MM.1S (cell line): ENCODE results near the gene NDFIP2.

Experiments used
- DNase-seq: peaks from one replicate; pipeline ENCODE4 v3.0.0-alpha.2; 2015
- H2AFZ ChIP-seq: fragments of 300-600 bp; sonication (generic); 2 replicates; pipeline ENCODE4 v1.6.0; 2016; ENCODE audit warnings: antibody characterized with exemption, low read length
- H3F3A ChIP-seq: fragments of 300-600 bp; sonication (generic); 2 replicates; pipeline ENCODE4 v1.6.1; 2016; ENCODE audit warnings: mild to moderate bottlenecking, antibody characterized with exemption, low read length, moderate library complexity, mixed read lengths; ENCODE audit not compliant: insufficient read depth
- H3K27ac ChIP-seq: fragments of 300-600 bp; sonication (generic); 2 replicates; pipeline ENCODE4 v1.5.1; 2016; ENCODE audit warnings: mild to moderate bottlenecking, low read length
- H3K27me3 ChIP-seq: fragments of 300-600 bp; sonication (generic); replicated peaks from 2 replicates; pipeline ENCODE4 v1.6.0; 2016; ENCODE audit warnings: low read length; ENCODE audit not compliant: insufficient read depth
- H3K36me3 ChIP-seq: fragments of 300-600 bp; sonication (generic); replicated peaks from 2 replicates; pipeline ENCODE4 v1.6.1; 2016; ENCODE audit warnings: mild to moderate bottlenecking, low read length, mixed read lengths; ENCODE audit not compliant: insufficient read depth
- H3K4me1 ChIP-seq: fragments of 300-600 bp; sonication (generic); 2 replicates; pipeline ENCODE4 v1.6.1; 2016; ENCODE audit warnings: low read length, mixed read lengths
- H3K4me2 ChIP-seq: fragments of 300-600 bp; sonication (generic); 2 replicates; pipeline ENCODE4 v1.6.0; 2016; ENCODE audit warnings: low read depth, low read length
- H3K4me3 ChIP-seq: fragments of 300-600 bp; sonication (generic); 2 replicates; pipeline ENCODE4 v1.5.1; 2016; ENCODE audit warnings: low read length, mixed read lengths
- H3K79me2 ChIP-seq: fragments of 300-600 bp; sonication (generic); 2 replicates; pipeline ENCODE4 v1.6.1; 2016; ENCODE audit warnings: mixed run types, low read length, mixed read lengths
- H3K9ac ChIP-seq: fragments of 300-600 bp; sonication (generic); 2 replicates; pipeline ENCODE4 v1.6.1; 2016; ENCODE audit warnings: low read length, mixed read lengths
- H3K9me2 ChIP-seq: fragments of 300-600 bp; sonication (generic); replicated peaks from 2 replicates; pipeline ENCODE4 v1.6.1; 2016; ENCODE audit warnings: mild to moderate bottlenecking, low read length, mixed read lengths; ENCODE audit not compliant: insufficient read depth
- H3K9me3 ChIP-seq: fragments of 300-600 bp; sonication (generic); replicated peaks from 2 replicates; pipeline ENCODE4 v1.6.1; 2016; ENCODE audit warnings: mild to moderate bottlenecking, low read length, mixed read lengths; ENCODE audit not compliant: insufficient read depth
- H4K20me1 ChIP-seq: fragments of 300-600 bp; sonication (generic); 2 replicates; pipeline ENCODE4 v1.6.1; 2016; ENCODE audit warnings: mild to moderate bottlenecking, low read length, moderate library complexity, mixed read lengths; ENCODE audit not compliant: insufficient read depth
- EZH2 ChIP-seq: fragments of 300-600 bp; sonication (generic); optimal IDR thresholded peaks from 2 replicates; pipeline ENCODE3; 2017; ENCODE audit warnings: low read depth, mild to moderate bottlenecking, antibody characterized with exemption, low read length, mixed read lengths
- EZH2phosphoT487 ChIP-seq: fragments of 300-600 bp; sonication (generic); IDR thresholded peaks from 2 replicates; pipeline ENCODE4 v1.6.1; 2018; ENCODE audit warnings: antibody characterized with exemption, low read length
- TF ChIP-seq, protein P1 (sequence below): fragments of 300-600 bp; sonication (generic); IDR thresholded peaks from 2 replicates; pipeline ENCODE4 v1.5.1; 2016; ENCODE audit warnings: antibody characterized with exemption, low read length, mixed read lengths

Gene NDFIP2

DNA sequence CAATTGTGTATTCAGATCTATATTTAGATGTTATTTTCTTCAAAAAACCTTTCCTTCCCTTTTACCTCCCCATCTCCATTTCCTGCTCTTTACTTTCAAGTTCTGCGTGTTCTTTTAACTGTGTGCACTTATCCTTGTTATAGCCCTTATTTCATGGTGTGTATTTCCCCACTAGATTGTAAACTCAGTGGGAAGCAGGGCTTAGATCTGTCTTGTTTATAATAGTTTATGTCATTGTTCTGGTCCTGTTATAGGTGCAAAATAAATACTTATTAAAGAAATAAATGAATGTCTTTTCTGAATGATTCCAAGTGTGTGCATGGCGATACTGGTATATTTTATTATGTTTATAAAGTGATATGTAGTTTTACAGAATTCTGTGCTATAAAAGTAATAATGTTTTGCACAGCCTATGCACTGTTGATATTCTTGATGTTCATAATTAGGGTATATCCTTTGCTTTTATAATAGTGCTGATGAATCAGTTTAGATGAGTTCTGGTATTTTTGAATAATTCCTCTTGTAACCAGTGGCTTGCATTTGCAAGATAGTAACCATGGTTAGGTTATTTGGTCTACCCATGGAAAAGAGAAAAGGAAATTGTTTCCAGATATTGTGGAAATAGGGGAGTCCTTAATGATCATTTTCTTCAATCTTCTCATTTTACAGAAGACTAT lies 12.1 kb downstream of the NDFIP2 start:
- Histone ChIP-seq H3K27ac (no peak overlapping the region), H3K4me2 (no peak overlapping the region), H3K9me2 (no peaks in the 10 kb centered on the region), H2AFZ (no peak overlapping the region), H3K27me3 (no peaks in the 10 kb centered on the region), H3K9me3 (no peaks in the 10 kb centered on the region), H3K79me2 (peaks cover 77% of the 10 kb centered on the region), H3K36me3 (no peaks in the 10 kb centered on the region), H3K9ac (no peak overlapping the region), H3F3A (no peaks in the 10 kb centered on the region), H3K4me3 (no peak overlapping the region), H4K20me1 (no peaks in the 10 kb centered on the region), H3K4me1 (peaks cover 4% of the 10 kb centered on the region; the same call in 1 of the 2 replicates)
- TF ChIP-seq EZH2phosphoT487, result no peak
- TF ChIP-seq, protein P1, sequence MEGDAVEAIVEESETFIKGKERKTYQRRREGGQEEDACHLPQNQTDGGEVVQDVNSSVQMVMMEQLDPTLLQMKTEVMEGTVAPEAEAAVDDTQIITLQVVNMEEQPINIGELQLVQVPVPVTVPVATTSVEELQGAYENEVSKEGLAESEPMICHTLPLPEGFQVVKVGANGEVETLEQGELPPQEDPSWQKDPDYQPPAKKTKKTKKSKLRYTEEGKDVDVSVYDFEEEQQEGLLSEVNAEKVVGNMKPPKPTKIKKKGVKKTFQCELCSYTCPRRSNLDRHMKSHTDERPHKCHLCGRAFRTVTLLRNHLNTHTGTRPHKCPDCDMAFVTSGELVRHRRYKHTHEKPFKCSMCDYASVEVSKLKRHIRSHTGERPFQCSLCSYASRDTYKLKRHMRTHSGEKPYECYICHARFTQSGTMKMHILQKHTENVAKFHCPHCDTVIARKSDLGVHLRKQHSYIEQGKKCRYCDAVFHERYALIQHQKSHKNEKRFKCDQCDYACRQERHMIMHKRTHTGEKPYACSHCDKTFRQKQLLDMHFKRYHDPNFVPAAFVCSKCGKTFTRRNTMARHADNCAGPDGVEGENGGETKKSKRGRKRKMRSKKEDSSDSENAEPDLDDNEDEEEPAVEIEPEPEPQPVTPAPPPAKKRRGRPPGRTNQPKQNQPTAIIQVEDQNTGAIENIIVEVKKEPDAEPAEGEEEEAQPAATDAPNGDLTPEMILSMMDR, result no peak
- no peak for TF ChIP-seq EZH2
- DNase-seq, result no peak

DNA sequence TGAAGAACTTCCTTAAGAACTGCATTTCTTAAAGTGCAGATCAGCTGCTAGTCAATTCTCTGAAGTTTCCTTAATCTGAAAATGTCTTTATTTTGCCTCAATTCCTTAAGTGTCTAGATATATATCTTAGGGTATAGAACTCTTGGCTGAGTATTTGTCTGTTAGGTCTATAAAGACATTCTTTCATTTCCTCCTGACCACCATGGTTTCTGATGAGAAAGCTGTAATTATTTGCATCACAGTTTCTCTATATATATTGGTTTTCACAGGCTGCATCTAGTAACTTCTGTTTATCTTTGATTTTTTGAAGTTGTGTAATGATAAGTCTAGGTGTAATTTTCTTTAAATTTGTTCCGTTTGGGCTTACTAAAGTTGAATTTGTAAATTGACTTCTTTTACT lies 15.2 kb downstream of the NDFIP2 start:
- Histone ChIP-seq H3K27ac (no peak overlapping the region), H3K36me3 (no peaks in the 10 kb centered on the region), H3K9me2 (0 out of 2 replicates have a peak, but pooled peaks cover 5% of the 10 kb centered on the region), H3K4me3 (no peak overlapping the region), H3K9ac (no peak overlapping the region), H2AFZ (no peak overlapping the region), H3K27me3 (no peaks in the 10 kb centered on the region), H3K79me2 (peaks cover 55% of the 10 kb centered on the region), H4K20me1 (no peaks in the 10 kb centered on the region), H3F3A (no peaks in the 10 kb centered on the region), H3K4me2 (no peak overlapping the region), H3K9me3 (no peaks in the 10 kb centered on the region), H3K4me1 (peaks cover 4% of the 10 kb centered on the region; the same call in 1 of the 2 replicates)
- no peak for TF ChIP-seq EZH2phosphoT487
- TF ChIP-seq EZH2, result no peak
- TF ChIP-seq, protein P1, result no peak
- no peak for DNase-seq

DNA sequence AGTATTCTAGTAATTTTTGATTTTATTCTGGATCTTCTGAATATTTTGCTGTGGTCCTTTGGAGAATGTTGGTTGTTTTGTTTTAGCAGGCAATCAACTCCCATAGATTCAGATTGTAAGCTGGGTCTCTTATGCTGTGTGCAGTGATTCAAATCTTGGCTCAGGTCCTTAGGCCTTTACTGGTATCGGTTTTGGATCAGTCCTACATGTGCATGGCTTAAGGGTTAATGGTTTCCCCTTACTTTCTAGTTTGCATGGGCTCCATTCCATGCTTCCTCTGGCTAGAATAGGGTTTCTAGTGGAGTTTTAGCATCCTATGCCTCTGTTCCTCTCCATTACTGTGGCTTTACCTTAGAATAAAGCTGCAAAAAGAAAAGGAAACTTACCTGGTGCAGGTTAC lies 16.1 kb downstream of the NDFIP2 start:
- H4K20me1 ChIP-seq, result no peaks in the 10 kb centered on the region
- H3K9ac ChIP-seq, result no peak overlapping the region
- no peaks in the 10 kb centered on the region for H3K27me3 ChIP-seq
- H3K4me2 ChIP-seq, result no peak overlapping the region
- H3K9me2 ChIP-seq, result 0 out of 2 replicates have a peak, but pooled peaks cover 5% of the 10 kb centered on the region
- H2AFZ ChIP-seq, result no peak overlapping the region
- peaks cover 4% of the 10 kb centered on the region; the same call in 1 of the 2 replicates for H3K4me1 ChIP-seq
- H3F3A ChIP-seq, result no peaks in the 10 kb centered on the region
- peaks cover 54% of the 10 kb centered on the region for H3K79me2 ChIP-seq
- no peaks in the 10 kb centered on the region for H3K36me3 ChIP-seq
- no peak overlapping the region for H3K27ac ChIP-seq
- DNase-seq, result no peak
- TF ChIP-seq, protein P1, result no peak
- no peak overlapping the region for H3K4me3 ChIP-seq
- H3K9me3 ChIP-seq, result no peaks in the 10 kb centered on the region
